ENCODE data around the gene CKMT2. TPM values are rescaled to one million over a fixed set of nuclear protein-coding genes. Genes with fewer than 3 reads are reported as not detected.

CKMT2 gene
- total and polyA plus RNA-seq, 8 donors = 1.5 to 6.0 (median 4.8) TPM

- H3K4me3 ChIP-seq = no peak overlapping the region
- ATAC-seq (no peak), DNase-seq (no peak)
Observed at GRCh38 chr5:81315336-81315735, 82.2 kb downstream of the CKMT2 start.

GRCh38 chr5:81315830-81316229 is 82.7 kb downstream of the CKMT2 start:
- Histone ChIP-seq H3K36me3 (peaks cover 0 to 38% of the 10 kb centered on the region in 2 donors), H3K4me3 (no peak overlapping the region), H3K27ac (no peak overlapping the region), H3K4me1 (no peaks in the 10 kb centered on the region), H3K9me3 (no peaks in the 10 kb centered on the region), H3K27me3 (no peaks in the 10 kb centered on the region)
- no peak for ATAC-seq
- TF ChIP-seq CTCF (IDR thresholded peaks at IDR 0.05) = no peak
- DNase-seq = no peak
- intact Hi-C loops (cut with DNase I) = no loop called here

More at GRCh38 chr5:81315336-81315735, 82.2 kb downstream of the CKMT2 start:
- Histone ChIP-seq H3K36me3 (peaks cover 0 to 43% of the 10 kb centered on the region in 2 donors), H3K9me3 (no peaks in the 10 kb centered on the region), H3K27ac (no peak overlapping the region), H3K4me1 (no peaks in the 10 kb centered on the region), H3K27me3 (no peaks in the 10 kb centered on the region)
- no peak for TF ChIP-seq CTCF (IDR thresholded peaks at IDR 0.05)
- intact Hi-C loops (cut with DNase I) = no loop called here

Other genes with a start within 250 kb of the CKMT2 start
- gene ZCCHC9, start 68.3 kb downstream of the CKMT2 start, total RNA-seq = 10 to 100 TPM; 21.3 to 22.3 TPM
- 10 to 100 TPM; 37.8 to 43.1 (median 41.0) TPM for gene ZCCHC9, start 68.3 kb downstream of the CKMT2 start, polyA plus RNA-seq (ENCODE audit: insufficient read length in 6 of 6)
- not detected for gene ACOT12, start 160.8 kb downstream of the CKMT2 start, total RNA-seq
- under 1 TPM; 0.15 to 0.77 (median 0.34) TPM for gene ACOT12, start 160.8 kb downstream of the CKMT2 start, polyA plus RNA-seq (ENCODE audit: insufficient read length in 6 of 6)